LNCaP clone FGC (cell line): Measurements from ENCODE around the gene PRLHR.
A peak's percentile ranks its signal among the peaks of the same experiment; 100 is the strongest.

Experiments used
- DNase-seq: peaks from one replicate; pipeline ENCODE4 v3.0.0-alpha.2; 2011; ENCODE audit warnings: low read depth
- H3K4me3 ChIP-seq: 2 replicates; pipeline ENCODE4 v1.5.1; 2011; ENCODE audit warnings: mild to moderate bottlenecking, low read depth, low read length, control low read depth
- CTCF ChIP-seq: IDR thresholded peaks from 2 replicates; pipeline ENCODE4 v1.5.1; 2012; ENCODE audit warnings: mild to moderate bottlenecking; ENCODE audit not compliant: control insufficient read depth, insufficient read depth; ENCODE audit errors: extremely low read depth

The PRLHR gene

DNA sequence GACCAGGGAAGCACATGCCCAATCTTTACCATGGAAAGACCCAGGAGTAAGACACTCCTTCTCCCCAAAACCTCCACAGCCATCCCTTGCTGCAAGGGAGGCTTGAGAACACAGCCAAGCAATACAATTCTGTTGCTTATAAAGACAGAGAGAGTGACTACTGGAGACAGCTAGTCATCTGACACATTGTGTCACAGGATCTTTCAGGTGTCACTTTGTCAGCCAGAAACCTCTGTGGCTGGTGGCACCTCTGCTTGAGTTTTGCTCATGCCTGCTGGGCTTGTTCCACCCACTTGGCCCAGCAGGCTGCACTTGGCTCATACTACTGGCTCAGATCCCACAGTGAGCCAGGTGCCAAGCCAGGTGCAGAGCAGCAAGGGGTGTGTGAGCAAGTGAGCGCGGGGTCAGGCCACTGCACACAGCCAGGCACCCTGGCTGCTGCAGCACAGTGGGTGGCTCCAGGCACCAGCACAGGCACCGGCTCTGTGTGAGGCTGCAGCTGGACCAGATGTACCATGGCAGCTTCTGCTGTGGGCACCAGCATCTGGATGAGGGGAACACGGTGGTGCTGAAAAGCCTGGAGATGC lies 12.4 kb upstream of the PRLHR start:
- DNase-seq, result no peak
- H3K4me3 ChIP-seq, result no peak overlapping the region
- TF ChIP-seq CTCF, result no peak

DNA sequence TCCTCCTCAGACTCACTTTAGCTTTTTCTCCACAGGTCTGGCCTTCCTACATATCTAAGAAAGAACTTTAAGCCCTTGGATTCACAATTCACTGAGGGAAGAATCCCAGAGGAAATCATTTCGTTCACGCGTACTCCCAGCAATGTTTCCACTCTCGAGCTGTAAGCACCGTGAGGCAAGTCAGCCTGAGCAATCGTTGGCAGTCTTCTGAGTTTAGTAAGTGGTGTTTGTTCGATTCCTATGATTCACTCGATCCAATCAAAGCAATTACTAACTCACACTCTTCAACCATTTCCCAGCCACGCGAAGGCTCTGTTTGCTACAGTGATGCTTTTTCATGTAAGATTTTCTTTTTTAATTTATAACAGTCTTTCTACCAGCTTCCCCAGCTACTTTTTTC lies 10.2 kb upstream of the PRLHR start:
- no peak for DNase-seq
- TF ChIP-seq CTCF, result no peak
- no peak overlapping the region for H3K4me3 ChIP-seq

DNA sequence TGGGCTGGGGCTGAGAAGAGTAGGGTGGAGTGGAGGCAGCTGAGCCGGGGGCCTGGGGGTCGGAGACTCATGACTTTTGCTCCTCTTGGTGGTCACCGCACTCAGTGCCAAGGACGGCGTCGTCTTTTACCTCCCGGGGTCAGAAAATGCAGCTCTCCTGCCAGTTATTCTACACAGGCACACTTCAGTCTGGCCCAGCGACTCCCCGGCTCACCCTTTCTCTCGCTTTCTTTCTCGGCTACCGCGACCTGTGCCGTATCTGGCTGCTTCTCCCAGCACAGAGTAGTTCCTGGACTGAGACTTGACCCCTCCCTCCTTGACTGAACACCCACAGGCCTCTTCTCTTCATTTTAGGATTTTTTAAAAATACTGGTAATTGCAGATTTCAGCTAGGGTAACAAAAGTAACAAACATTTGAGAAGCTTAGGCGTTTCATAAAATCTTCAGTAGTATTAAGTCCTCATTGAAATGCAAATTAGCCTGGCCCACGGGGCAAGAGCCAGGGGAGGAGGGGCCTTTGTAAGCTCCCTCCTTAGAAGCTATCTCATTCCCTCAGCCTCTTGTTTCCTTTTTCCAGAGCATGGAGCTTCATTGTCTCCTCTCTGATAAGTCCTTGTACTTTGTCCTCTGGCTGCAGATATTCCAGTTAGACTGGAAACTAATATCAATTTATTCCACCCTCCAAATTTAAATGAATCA lies 1.1 kb upstream of the PRLHR start:
- no peak for TF ChIP-seq CTCF
- H3K4me3 ChIP-seq, result no peak overlapping the region
- DNase-seq, result no peak

DNA sequence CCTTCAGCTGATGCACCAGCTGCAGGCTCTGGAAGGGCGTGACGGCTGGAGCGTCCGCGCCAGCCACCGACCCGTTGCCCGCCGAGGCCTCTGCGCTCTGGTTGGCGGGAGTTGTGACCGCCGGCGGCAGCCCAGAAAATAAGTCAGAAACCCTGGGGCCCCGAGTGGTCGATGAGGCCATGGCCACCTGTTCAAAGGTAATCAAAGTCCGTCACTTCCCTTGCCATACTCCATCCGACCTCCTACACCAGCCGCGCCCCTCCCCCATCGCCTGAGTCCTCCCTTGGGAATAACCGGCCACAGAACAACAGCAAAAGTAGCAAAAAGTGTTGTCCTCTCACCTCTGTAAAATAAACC lies 406 bp downstream of the PRLHR start:
- no peak overlapping the region for H3K4me3 ChIP-seq
- no peak for DNase-seq
- TF ChIP-seq CTCF, result no peak

DNA sequence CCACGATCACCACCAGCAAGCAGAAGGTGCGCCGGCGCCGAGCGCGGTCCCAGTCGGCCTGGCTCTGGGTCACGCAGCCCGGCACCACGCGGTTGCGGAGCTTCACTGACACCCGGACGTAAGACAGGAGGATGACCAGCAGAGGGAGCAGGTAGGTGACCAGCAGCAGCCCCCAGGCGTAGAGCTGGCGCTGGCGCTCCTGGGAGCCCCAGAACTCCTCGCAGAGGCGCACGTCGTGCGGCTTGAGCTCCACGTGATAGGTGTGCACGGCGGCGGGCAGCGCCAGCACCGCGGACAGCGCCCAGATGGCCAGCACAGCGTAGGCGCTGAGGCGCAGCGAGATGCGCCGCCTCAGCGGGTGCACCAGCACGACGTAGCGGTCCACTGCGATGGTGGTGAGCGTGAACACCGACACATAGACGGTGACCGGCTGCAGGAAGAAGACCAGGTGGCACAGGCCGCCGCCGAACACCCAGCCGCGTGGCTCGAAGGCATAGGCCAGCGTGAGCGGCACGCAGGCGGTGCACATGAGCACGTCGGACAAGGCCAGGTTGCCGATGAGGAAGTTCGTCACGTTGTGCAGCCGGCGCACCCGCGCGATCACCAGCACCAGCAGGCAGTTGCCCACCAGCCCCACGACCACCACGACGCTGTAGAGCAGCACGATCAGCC lies 920 bp downstream of the PRLHR start:
- peak; percentile 12; the same call in 1 of the 2 replicates for TF ChIP-seq CTCF
- DNase-seq, result no peak
- H3K4me3 ChIP-seq, result no peak overlapping the region

DNA sequence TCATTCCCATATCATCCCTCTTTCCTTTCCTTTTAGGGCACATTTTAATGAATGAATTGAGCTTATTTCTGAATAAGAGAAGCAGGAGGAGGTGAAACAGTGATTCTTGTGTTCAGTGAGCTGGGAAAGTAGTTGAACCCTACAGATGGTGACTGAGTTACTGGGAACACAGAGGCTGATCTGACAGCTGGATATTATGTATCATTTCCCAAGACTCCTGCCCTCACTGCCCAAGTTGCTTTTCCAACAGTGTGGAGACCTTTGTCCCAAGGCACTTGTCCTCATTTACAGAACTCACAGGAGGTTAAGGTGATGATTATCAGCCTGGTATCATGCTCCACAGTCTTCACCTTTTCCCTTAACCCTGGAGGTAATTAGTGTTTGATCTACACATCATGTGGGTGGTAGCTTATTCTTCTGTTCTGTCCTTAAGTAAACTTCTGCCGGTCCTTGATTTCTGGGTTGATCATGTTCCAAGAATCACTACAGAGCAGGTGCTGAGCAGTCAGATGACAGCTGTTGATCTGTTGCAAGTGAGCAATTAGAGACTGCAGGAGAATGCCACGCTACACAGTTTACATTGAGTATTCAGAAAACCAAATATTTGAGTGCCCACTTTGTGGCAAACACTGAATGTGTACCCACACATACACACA lies 2.6 kb downstream of the PRLHR start:
- peak; percentile 37 for DNase-seq
- no peak for TF ChIP-seq CTCF
- H3K4me3 ChIP-seq, result no peak overlapping the region
